H1 (cell line): ENCODE results near the gene ZNF37A. TPM values are rescaled to one million over a fixed set of nuclear protein-coding genes. Genes with fewer than 3 reads are reported as not detected.

Experiments
- TBP ChIP-seq: IDR thresholded peaks from 2 replicates; pipeline ENCODE4 v1.6.1; 2011; ENCODE audit warnings: low read depth, low read length, improper control_type of control experiment
- TEAD4 ChIP-seq: IDR thresholded peaks from 2 replicates; pipeline ENCODE4 v1.6.1; 2012; ENCODE audit warnings: low read depth, low read length, inconsistent platforms, mixed read lengths
- ZNF274 ChIP-seq: IDR thresholded peaks from 2 replicates; pipeline ENCODE4 v1.7.0; 2012; ENCODE audit warnings: low read length, borderline replicate concordance; ENCODE audit errors: extremely low read depth
- polyA plus RNA-seq, 7 experiments: library from polyadenylated mRNA; depleted of rRNA in 3 of 7; stranded (reverse) in 5 of 7; unstranded in 2 of 7; fragments of >200 nt in 5 of 7; fragments of 200-250 nt in 2 of 7; gene quantifications; 1 replicate in 5 of 7; 2 replicates in 1 of 7; 4 replicates in 1 of 7; pipeline versions ENCODE4 v1.2.1 to v1.2.3, GENCODE V29; 2011 to 2013; ENCODE audit warnings: missing spikeins in 2 of 7, mixed read lengths in 2 of 7
- total RNA-seq: library from RNA; stranded (reverse); fragmentation: NEBNext Ultra II Directional; extraction: Animal tissue kit (Norgen Biotek cat#: 25700); gene quantifications from 2 replicates; pipeline ENCODE4 v1.2.1, GENCODE V29; 2021

Gene ZNF37A
- total and polyA plus RNA-seq, 2 of the 8 experiments (the other 6 are each of a cell fraction or from before 2014, with no cell fraction given), result 0.97 to 12.7 TPM

GRCh38 chr10:38163617-38164016, 69.5 kb downstream of the ZNF37A start (continued):
- TF ChIP-seq TBP (no peak), ZNF274 (no peak), TEAD4 (no peak)
